Measurements from ENCODE around the gene GALNT13.

The GALNT13 gene

GRCh38 chr2:153890576-153890975 lies 18.9 kb downstream of the GALNT13 start:
- no peaks in the 10 kb centered on the region for H3K9me3 Mint-ChIP-seq
- no peak overlapping the region for H3K4me3 Mint-ChIP-seq
- H3K36me3 Mint-ChIP-seq (ENCODE audit: low read depth), result no peaks in the 10 kb centered on the region
- intact Hi-C loops (cut with micrococcal nuclease), result no loop called here
- H3K27me3 Mint-ChIP-seq, result no peaks in the 10 kb centered on the region
- no peak overlapping the region for H3K27ac Mint-ChIP-seq
- H3K4me1 Mint-ChIP-seq (ENCODE audit: low read depth), result no peaks in the 10 kb centered on the region

GRCh38 chr2:153891051-153891450 lies 19.3 kb downstream of the GALNT13 start:
- Mint-ChIP-seq H3K27ac (no peak overlapping the region), H3K27me3 (no peaks in the 10 kb centered on the region), H3K9me3 (no peaks in the 10 kb centered on the region), H3K4me3 (no peak overlapping the region), H3K4me1 (ENCODE audit: low read depth) (no peaks in the 10 kb centered on the region), H3K36me3 (ENCODE audit: low read depth) (no peaks in the 10 kb centered on the region)
- intact Hi-C loops (cut with micrococcal nuclease), result no loop called here

GRCh38 chr2:153912798-153913396 lies 41.2 kb downstream of the GALNT13 start:
- peaks cover 72% of the 10 kb centered on the region for H3K9me3 Mint-ChIP-seq
- H3K4me3 Mint-ChIP-seq, result no peak overlapping the region
- no peak overlapping the region for H3K27ac Mint-ChIP-seq
- intact Hi-C loops (cut with micrococcal nuclease), result no loop called here
- H3K27me3 Mint-ChIP-seq, result no peaks in the 10 kb centered on the region
- no peaks in the 10 kb centered on the region for H3K4me1 Mint-ChIP-seq (ENCODE audit: low read depth)
- H3K36me3 Mint-ChIP-seq (ENCODE audit: low read depth), result no peaks in the 10 kb centered on the region

- Mint-ChIP-seq H3K27me3 (no peaks in the 10 kb centered on the region), H3K4me1 (ENCODE audit: low read depth) (no peaks in the 10 kb centered on the region), H3K9me3 (peaks cover 30% of the 10 kb centered on the region), H3K4me3 (no peak overlapping the region), H3K36me3 (ENCODE audit: low read depth) (no peaks in the 10 kb centered on the region), H3K27ac (no peak overlapping the region)
- intact Hi-C loops (cut with micrococcal nuclease), result no loop called here
These were observed 45.8 kb downstream of the GALNT13 start for GRCh38 chr2:153917570-153917969.

- intact Hi-C loops (cut with micrococcal nuclease), result no loop called here
- no peak overlapping the region for H3K4me3 Mint-ChIP-seq
These were observed 63.8 kb downstream of the GALNT13 start for GRCh38 chr2:153935511-153935910.

GRCh38 chr2:153939124-153939796 lies 67.5 kb downstream of the GALNT13 start:
- H3K36me3 Mint-ChIP-seq (ENCODE audit: low read depth), result no peaks in the 10 kb centered on the region
- no peaks in the 10 kb centered on the region for H3K4me1 Mint-ChIP-seq (ENCODE audit: low read depth)
- intact Hi-C loops (cut with micrococcal nuclease), result no loop called here
- H3K27me3 Mint-ChIP-seq, result no peaks in the 10 kb centered on the region
- H3K4me3 Mint-ChIP-seq, result no peak overlapping the region
- no peak overlapping the region for H3K27ac Mint-ChIP-seq
- peaks cover 15% of the 10 kb centered on the region for H3K9me3 Mint-ChIP-seq

More at GRCh38 chr2:153935511-153935910, 63.8 kb downstream of the GALNT13 start:
- no peak overlapping the region for H3K27ac Mint-ChIP-seq
- H3K9me3 Mint-ChIP-seq, result peaks cover 46% of the 10 kb centered on the region
- H3K36me3 Mint-ChIP-seq (ENCODE audit: low read depth), result no peaks in the 10 kb centered on the region
- H3K4me1 Mint-ChIP-seq (ENCODE audit: low read depth), result no peaks in the 10 kb centered on the region
- H3K27me3 Mint-ChIP-seq, result no peaks in the 10 kb centered on the region

- Mint-ChIP-seq H3K27ac (no peak overlapping the region), H3K9me3 (peaks cover 12% of the 10 kb centered on the region), H3K27me3 (no peaks in the 10 kb centered on the region), H3K4me3 (no peak overlapping the region), H3K36me3 (ENCODE audit: low read depth) (no peaks in the 10 kb centered on the region), H3K4me1 (ENCODE audit: low read depth) (no peaks in the 10 kb centered on the region)
- intact Hi-C loops (cut with micrococcal nuclease), result no loop called here
These were observed 68.8 kb downstream of the GALNT13 start for GRCh38 chr2:153940511-153940910.

- H3K4me1 Mint-ChIP-seq (ENCODE audit: low read depth), result no peaks in the 10 kb centered on the region
- no peak overlapping the region for H3K4me3 Mint-ChIP-seq
- intact Hi-C loops (cut with micrococcal nuclease), result no loop called here
- peaks cover 8% of the 10 kb centered on the region for H3K9me3 Mint-ChIP-seq
- no peak overlapping the region for H3K27ac Mint-ChIP-seq
- H3K36me3 Mint-ChIP-seq (ENCODE audit: low read depth), result no peaks in the 10 kb centered on the region
- H3K27me3 Mint-ChIP-seq, result no peaks in the 10 kb centered on the region
These were observed 73.1 kb downstream of the GALNT13 start for GRCh38 chr2:153944800-153945199.

GRCh38 chr2:153946036-153946435 lies 74.3 kb downstream of the GALNT13 start:
- no peak overlapping the region for H3K27ac Mint-ChIP-seq
- intact Hi-C loops (cut with micrococcal nuclease), result no loop called here

GRCh38 chr2:153953761-153954160 lies 82.0 kb downstream of the GALNT13 start:
- Mint-ChIP-seq H3K9me3 (peaks cover 23% of the 10 kb centered on the region), H3K27me3 (no peaks in the 10 kb centered on the region), H3K4me3 (no peak overlapping the region), H3K27ac (no peak overlapping the region), H3K4me1 (ENCODE audit: low read depth) (no peaks in the 10 kb centered on the region), H3K36me3 (ENCODE audit: low read depth) (no peaks in the 10 kb centered on the region)
- intact Hi-C loops (cut with micrococcal nuclease), result no loop called here

More at GRCh38 chr2:153946036-153946435, 74.3 kb downstream of the GALNT13 start:
- H3K4me1 Mint-ChIP-seq (ENCODE audit: low read depth), result no peaks in the 10 kb centered on the region
- H3K4me3 Mint-ChIP-seq, result no peak overlapping the region
- no peaks in the 10 kb centered on the region for H3K36me3 Mint-ChIP-seq (ENCODE audit: low read depth)
- peaks cover 8% of the 10 kb centered on the region for H3K9me3 Mint-ChIP-seq
- no peaks in the 10 kb centered on the region for H3K27me3 Mint-ChIP-seq

GRCh38 chr2:153963256-153963655 lies 91.5 kb downstream of the GALNT13 start:
- Mint-ChIP-seq H3K9me3 (peaks cover 44% of the 10 kb centered on the region), H3K27me3 (no peaks in the 10 kb centered on the region), H3K4me3 (no peak overlapping the region), H3K27ac (no peak overlapping the region), H3K36me3 (ENCODE audit: low read depth) (no peaks in the 10 kb centered on the region), H3K4me1 (ENCODE audit: low read depth) (no peaks in the 10 kb centered on the region)
- intact Hi-C loops (cut with micrococcal nuclease), result no loop called here

- intact Hi-C loops (cut with micrococcal nuclease), result no loop called here
- H3K4me1 Mint-ChIP-seq (ENCODE audit: low read depth), result no peaks in the 10 kb centered on the region
These were observed 95.7 kb downstream of the GALNT13 start for GRCh38 chr2:153967248-153967973.

GRCh38 chr2:153971250-153971649 lies 99.5 kb downstream of the GALNT13 start:
- peaks cover 35% of the 10 kb centered on the region for H3K9me3 Mint-ChIP-seq
- intact Hi-C loops (cut with micrococcal nuclease), result no loop called here
- H3K4me1 Mint-ChIP-seq (ENCODE audit: low read depth), result no peaks in the 10 kb centered on the region
- no peaks in the 10 kb centered on the region for H3K27me3 Mint-ChIP-seq
- H3K27ac Mint-ChIP-seq, result no peak overlapping the region
- H3K4me3 Mint-ChIP-seq, result no peak overlapping the region
- H3K36me3 Mint-ChIP-seq (ENCODE audit: low read depth), result no peaks in the 10 kb centered on the region

More at GRCh38 chr2:153967248-153967973, 95.7 kb downstream of the GALNT13 start:
- no peak overlapping the region for H3K27ac Mint-ChIP-seq
- H3K27me3 Mint-ChIP-seq, result no peaks in the 10 kb centered on the region
- H3K4me3 Mint-ChIP-seq, result no peak overlapping the region
- H3K36me3 Mint-ChIP-seq (ENCODE audit: low read depth), result no peaks in the 10 kb centered on the region
- H3K9me3 Mint-ChIP-seq, result peaks cover 35% of the 10 kb centered on the region

GRCh38 chr2:153971855-153972254 lies 100.1 kb downstream of the GALNT13 start:
- H3K27me3 Mint-ChIP-seq, result no peaks in the 10 kb centered on the region
- no peak overlapping the region for H3K4me3 Mint-ChIP-seq
- no peak overlapping the region for H3K27ac Mint-ChIP-seq
- H3K36me3 Mint-ChIP-seq (ENCODE audit: low read depth), result no peaks in the 10 kb centered on the region
- intact Hi-C loops (cut with micrococcal nuclease), result no loop called here
- H3K9me3 Mint-ChIP-seq, result peaks cover 32% of the 10 kb centered on the region
- no peaks in the 10 kb centered on the region for H3K4me1 Mint-ChIP-seq (ENCODE audit: low read depth)

Data from dendritic cell treated with granulocyte-macrophage colony-stimulating factor and Interleukin-4, amounts not matched to agents 40 ng/mL and 50 ng/mL, for 4 days (primary cell).